Adipocyte (in vitro differentiated cells): Measurements from ENCODE around the gene GZMM.
"Not testable (repeated sequence)": the region's sequence is repeated elsewhere in the genome, so short reads cannot be mapped to it uniquely, and the experiment has no call there.

Experiments
- DNase-seq: peaks from one replicate; pipeline ENCODE4 v3.0.0-alpha.2; 2015; ENCODE audit warnings: low read depth
- H3K27me3 ChIP-seq: replicated peaks from 2 replicates; pipeline ENCODE4 v1.7.0; 2013; ENCODE audit warnings: mild to moderate bottlenecking, low read length, moderate library complexity; ENCODE audit not compliant: control insufficient read depth, insufficient read depth
- H3K36me3 ChIP-seq: 2 replicates; pipeline ENCODE4 v1.7.0; 2013; ENCODE audit warnings: low read length, mild to moderate bottlenecking, moderate library complexity; ENCODE audit not compliant: control insufficient read depth, insufficient read depth, severe bottlenecking
- H3K4me1 ChIP-seq: 2 replicates; pipeline ENCODE4 v1.7.0; 2013; ENCODE audit warnings: mild to moderate bottlenecking, low read length, moderate library complexity; ENCODE audit not compliant: control insufficient read depth, insufficient read depth
- H3K4me3 ChIP-seq: 2 replicates; pipeline ENCODE4 v1.7.0; 2013; ENCODE audit warnings: mild to moderate bottlenecking, low read length, moderate library complexity
- H3K9ac ChIP-seq: 2 replicates; pipeline ENCODE4 v1.7.0; 2013; ENCODE audit warnings: mild to moderate bottlenecking, low read length, moderate library complexity
- H3K9me3 ChIP-seq: 2 replicates; pipeline ENCODE4 v1.7.0; 2013; ENCODE audit warnings: mild to moderate bottlenecking, low read length, moderate library complexity; ENCODE audit not compliant: control insufficient read depth

GZMM gene

GRCh38 chr19:583198-583967 is 39.5 kb downstream of the GZMM start:
- Histone ChIP-seq H3K4me1 (peaks cover 20% of the 10 kb centered on the region), H3K9me3 (no peaks in the 10 kb centered on the region), H3K36me3 (peaks cover 36% of the 10 kb centered on the region), H3K27me3 (no peaks in the 10 kb centered on the region), H3K4me3 (no peak overlapping the region), H3K9ac (no peak overlapping the region)
- DNase-seq, result no peak

DNA sequence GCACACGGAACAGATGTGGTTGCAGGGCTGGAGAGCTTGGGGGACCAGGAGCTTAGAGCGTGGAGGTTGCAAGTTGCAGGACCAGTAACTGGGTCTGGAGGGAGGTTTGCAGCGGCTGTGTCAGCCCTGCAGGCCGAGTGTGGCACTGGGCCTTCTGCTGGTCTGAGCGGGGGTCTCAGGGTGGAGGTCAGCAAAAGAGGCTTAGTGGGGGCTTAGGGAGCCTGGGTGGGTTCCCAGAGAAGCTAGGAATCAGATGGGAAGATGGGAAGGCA is 40.1 kb downstream of the GZMM start:
- H3K4me1 ChIP-seq, result peaks cover 21% of the 10 kb centered on the region
- H3K9ac ChIP-seq, result no peak overlapping the region
- peaks cover 36% of the 10 kb centered on the region for H3K36me3 ChIP-seq

GRCh38 chr19:584240-585001 is 40.6 kb downstream of the GZMM start:
- no peaks in the 10 kb centered on the region for H3K9me3 ChIP-seq
- H3K4me3 ChIP-seq, result no peak overlapping the region
- peaks cover 21% of the 10 kb centered on the region for H3K4me1 ChIP-seq
- H3K36me3 ChIP-seq, result peaks cover 36% of the 10 kb centered on the region
- no peak overlapping the region for H3K9ac ChIP-seq
- no peaks in the 10 kb centered on the region for H3K27me3 ChIP-seq
- peak; percentile 66 for DNase-seq

More for the DNA sequence above, 40.1 kb downstream of the GZMM start:
- Histone ChIP-seq H3K27me3 (no peaks in the 10 kb centered on the region), H3K4me3 (no peak overlapping the region), H3K9me3 (no peaks in the 10 kb centered on the region)
- DNase-seq, result no peak

GRCh38 chr19:585146-585545 is 41.3 kb downstream of the GZMM start:
- DNase-seq, H3K9me3 ChIP-seq, H3K9ac ChIP-seq, H3K27me3 ChIP-seq, H3K4me3 ChIP-seq: not testable (repeated sequence)
- H3K36me3 ChIP-seq, result peaks cover 28% of the 10 kb centered on the region
- peaks cover 21% of the 10 kb centered on the region for H3K4me1 ChIP-seq

GRCh38 chr19:585551-586110 is 41.8 kb downstream of the GZMM start:
- H3K9ac ChIP-seq, result no peak overlapping the region
- H3K27me3 ChIP-seq, result no peaks in the 10 kb centered on the region
- H3K9me3 ChIP-seq, result no peaks in the 10 kb centered on the region
- no peak for DNase-seq
- peaks cover 21% of the 10 kb centered on the region for H3K4me1 ChIP-seq
- H3K36me3 ChIP-seq, result peaks cover 23% of the 10 kb centered on the region
- H3K4me3 ChIP-seq, result no peak overlapping the region

DNA sequence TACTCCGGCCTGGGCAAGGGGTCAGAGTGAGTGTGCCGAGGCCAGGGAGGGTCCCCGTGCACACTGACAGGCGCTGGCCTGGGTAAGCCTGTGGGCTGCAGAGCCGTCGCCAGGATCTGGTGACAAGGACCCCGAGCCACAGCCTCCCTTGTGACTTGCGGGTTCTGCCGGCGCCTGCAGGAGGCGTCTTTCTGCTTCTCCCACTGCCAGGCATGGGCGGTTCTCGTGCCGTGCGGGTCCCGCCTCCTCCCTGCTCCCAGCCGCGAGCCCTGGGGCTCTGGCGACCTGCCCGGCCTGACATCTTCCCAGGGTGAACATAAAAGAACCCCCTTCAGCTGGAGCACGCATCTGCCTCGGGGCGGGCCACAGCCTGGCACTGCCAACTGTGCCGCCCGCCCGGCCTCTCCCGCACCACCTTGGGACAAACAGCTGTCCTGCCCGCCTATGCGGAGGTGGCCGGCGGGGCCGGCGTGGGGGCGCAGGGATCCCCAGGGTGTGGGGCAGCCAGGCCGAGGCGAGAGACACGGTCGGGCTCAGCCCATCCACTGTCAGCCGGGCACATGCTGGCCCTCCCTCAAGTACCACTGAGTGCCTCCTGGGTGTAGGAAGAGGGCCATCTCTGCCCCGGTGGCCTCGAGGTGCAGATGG is 44.4 kb downstream of the GZMM start:
- no peak overlapping the region for H3K9ac ChIP-seq
- DNase-seq, result peak; percentile 93
- no peaks in the 10 kb centered on the region for H3K9me3 ChIP-seq
- H3K4me3 ChIP-seq, result no peak overlapping the region
- H3K27me3 ChIP-seq, result peaks cover 5% of the 10 kb centered on the region
- H3K4me1 ChIP-seq, result peaks cover 14% of the 10 kb centered on the region
- peaks cover 5% of the 10 kb centered on the region for H3K36me3 ChIP-seq

GRCh38 chr19:588741-589692 is 45.2 kb downstream of the GZMM start:
- no peak overlapping the region for H3K4me3 ChIP-seq
- no peak overlapping the region for H3K9ac ChIP-seq
- H3K4me1 ChIP-seq, result peaks cover 8% of the 10 kb centered on the region
- no peaks in the 10 kb centered on the region for H3K9me3 ChIP-seq
- H3K27me3 ChIP-seq, result peaks cover 5% of the 10 kb centered on the region
- DNase-seq, result peak; percentile 34
- no peaks in the 10 kb centered on the region for H3K36me3 ChIP-seq

- Histone ChIP-seq H3K36me3 (no peaks in the 10 kb centered on the region), H3K4me1 (peaks cover 6% of the 10 kb centered on the region), H3K9me3 (no peaks in the 10 kb centered on the region), H3K4me3 (no peak within 1 kb of the TSS), H3K9ac (no peak within 1 kb of the TSS), H3K27me3 (peaks cover 5% of the 10 kb centered on the region)
- peak; percentile 53 for DNase-seq
Measured at GRCh38 chr19:589693-590395, 46.0 kb downstream of the GZMM start, which contains the start of gene HCN2. Gene HCN2, plus strand, starts transcription at chr19:589881. Its CDS starts 65 bp downstream, at chr19:589946.

DNA sequence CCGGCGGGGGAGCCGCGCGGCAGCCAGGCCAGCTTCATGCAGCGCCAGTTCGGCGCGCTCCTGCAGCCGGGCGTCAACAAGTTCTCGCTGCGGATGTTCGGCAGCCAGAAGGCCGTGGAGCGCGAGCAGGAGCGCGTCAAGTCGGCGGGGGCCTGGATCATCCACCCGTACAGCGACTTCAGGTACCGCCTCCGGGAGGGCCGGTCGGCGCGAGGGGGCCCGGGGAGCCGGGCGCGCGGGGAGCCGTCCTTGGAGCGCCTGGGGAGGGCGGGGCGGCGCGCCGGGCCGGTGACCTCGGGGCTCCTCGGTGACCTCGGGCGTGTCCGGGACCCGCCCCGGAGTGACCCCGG is 46.5 kb downstream of the GZMM start:
- peak; percentile 58 for DNase-seq
- Histone ChIP-seq H3K4me3 (no peak overlapping the region), H3K36me3 (no peaks in the 10 kb centered on the region), H3K9me3 (no peaks in the 10 kb centered on the region), H3K27me3 (peaks cover 5% of the 10 kb centered on the region), H3K9ac (no peak overlapping the region), H3K4me1 (peaks cover 6% of the 10 kb centered on the region)

- no peak overlapping the region for H3K9ac ChIP-seq
- peaks cover 6% of the 10 kb centered on the region for H3K4me1 ChIP-seq
- H3K9me3 ChIP-seq, result no peaks in the 10 kb centered on the region
- no peak overlapping the region for H3K4me3 ChIP-seq
- peaks cover 5% of the 10 kb centered on the region for H3K27me3 ChIP-seq
- DNase-seq, result no peak
- H3K36me3 ChIP-seq, result no peaks in the 10 kb centered on the region
Measured at GRCh38 chr19:590750-591098, 46.9 kb downstream of the GZMM start.
